Smooth muscle cell of the brain vasculature (primary cell): Measurements from ENCODE around the gene SLC24A3.
A peak's percentile ranks its signal among the peaks of the same experiment; 100 is the strongest.

Experiments
- DNase-seq: peaks from one replicate; pipeline ENCODE4 v3.0.0-alpha.2; 2012; ENCODE audit warnings: low read depth, low spot score

The SLC24A3 gene

DNA sequence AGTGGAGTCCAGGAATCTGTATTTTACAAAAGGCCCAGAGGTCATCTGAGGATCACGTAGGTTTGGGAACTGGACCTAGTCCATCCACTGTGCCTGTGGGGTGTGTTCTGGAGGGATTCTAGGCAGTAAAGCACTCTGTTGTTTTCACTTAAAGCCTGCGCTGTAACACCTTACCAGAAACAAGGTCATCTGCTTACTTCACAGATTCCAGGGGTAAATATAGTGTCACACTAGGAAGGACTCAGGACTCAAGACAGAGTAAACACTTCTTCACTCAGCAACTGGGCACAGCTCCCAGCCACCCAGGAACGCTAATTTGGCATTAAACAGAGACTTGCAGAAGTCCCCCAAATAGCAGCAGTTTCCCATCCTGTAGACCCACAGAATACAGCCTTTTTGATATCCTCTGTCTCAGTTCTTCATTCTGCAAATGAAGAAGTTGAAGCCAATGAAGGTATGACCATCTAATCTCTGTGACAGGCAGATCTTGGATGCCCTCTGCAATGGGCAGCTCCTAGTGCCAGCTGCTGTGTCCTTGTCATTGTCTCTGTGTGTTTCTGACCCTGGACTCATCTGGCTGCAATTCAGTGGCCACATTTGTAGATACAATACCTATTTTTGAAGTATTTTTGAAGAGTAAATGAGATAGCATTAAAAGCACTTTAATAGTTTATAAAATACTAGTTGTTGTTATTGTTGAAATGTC, 129.1 kb downstream of the SLC24A3 start:
- DNase-seq: no peak

DNA sequence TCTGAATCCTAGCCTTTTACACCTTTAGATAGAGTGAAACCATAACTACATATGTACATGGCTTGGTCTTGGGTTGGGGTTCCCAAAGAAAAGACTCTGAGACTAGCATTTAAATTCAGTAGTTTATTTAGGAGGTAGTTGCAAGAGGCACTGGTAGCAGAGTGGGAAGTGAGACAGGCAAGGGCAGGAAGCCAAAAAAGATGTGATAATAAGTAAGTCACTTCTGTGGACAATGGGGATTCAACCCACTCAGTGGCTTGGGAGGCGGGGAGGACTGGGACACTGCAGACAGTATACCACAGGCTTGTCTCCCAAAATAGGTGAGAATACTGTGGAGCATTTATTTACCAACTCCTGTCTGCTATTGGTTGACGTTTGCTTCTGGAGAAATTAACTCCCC, 131.9 kb downstream of the SLC24A3 start:
- DNase-seq: no peak

DNA sequence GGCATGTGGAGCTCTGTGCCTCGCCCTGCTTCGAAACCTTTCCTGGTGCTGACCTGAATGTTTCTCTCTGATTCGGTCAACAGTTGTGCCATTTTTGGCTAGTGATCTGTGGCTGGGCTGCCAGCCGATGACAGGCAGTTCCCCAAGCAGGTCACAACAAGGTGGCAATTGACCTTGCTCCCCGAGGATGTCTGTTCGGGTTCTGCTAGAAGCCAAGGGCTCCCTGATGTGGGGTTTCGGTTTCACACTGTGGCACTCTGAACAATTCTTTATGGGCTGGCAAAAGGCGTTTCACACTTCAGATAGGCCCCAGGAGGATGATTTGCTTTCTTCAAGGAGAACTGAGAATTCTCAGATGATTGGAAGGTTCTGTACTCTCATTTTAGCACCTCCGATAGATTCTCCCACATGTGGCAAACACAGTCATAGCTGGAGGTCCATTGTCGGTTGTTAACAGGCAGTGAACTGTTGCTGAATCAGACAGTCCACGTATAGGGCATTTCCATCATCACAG, 135.6 kb downstream of the SLC24A3 start:
- no peak for DNase-seq

DNA sequence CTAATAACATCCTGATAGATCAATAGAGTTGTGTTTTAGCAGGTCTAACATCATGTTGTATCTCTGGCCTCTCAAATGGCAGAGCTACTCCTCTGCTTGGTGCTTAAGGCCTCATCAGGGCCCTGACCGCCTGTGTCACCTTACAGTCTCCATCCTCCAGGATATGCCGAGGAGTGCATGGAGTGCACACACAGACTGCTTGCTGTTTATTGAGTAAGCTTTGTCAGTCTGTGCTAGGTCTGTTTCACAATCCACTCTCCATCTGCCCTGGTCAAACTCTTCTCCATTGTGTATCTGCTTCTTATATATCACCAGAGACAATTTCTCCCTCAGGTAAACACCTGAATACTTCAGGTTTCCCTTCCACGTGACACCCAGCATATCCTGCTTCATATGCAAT, 136.1 kb downstream of the SLC24A3 start:
- no peak for DNase-seq

DNA sequence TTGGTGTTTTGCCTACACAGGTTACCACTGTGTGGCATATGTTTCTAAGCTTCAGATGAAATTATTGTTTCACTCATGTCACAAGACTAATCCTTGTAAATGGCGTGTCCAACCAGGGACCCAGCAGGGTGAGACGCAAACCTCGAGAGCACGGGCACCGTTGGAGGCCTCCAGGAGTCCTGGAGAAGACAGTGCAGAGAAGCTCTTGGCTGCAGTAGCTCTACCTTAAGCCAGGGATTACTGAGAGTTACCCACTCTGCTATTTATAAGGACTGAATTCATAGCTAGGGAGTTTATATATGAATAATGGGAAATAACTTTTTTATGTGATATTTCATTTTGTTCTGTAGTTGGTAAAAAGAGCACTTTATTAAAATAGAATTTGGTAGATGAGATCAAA, 137.4 kb downstream of the SLC24A3 start:
- no peak for DNase-seq

DNA sequence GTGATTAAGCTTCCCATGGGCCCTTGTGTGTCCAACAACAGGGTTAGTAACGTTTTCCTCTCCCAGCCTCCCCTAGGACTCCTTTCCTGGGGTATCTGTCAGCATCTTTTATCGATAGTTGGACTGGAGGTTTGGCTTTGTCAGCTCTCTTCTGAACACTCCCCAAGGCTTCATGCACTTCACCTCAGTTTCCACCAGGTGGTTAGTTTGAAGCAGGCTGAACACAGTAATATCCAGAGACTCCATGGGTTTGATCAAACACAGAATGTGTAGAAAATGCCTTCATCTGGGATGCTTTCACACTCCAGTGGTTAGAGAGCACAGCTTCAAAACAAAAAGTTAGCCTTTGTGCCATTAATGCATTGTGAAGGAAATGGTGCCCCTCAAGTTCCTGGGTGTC, 139.1 kb downstream of the SLC24A3 start:
- no peak for DNase-seq

DNA sequence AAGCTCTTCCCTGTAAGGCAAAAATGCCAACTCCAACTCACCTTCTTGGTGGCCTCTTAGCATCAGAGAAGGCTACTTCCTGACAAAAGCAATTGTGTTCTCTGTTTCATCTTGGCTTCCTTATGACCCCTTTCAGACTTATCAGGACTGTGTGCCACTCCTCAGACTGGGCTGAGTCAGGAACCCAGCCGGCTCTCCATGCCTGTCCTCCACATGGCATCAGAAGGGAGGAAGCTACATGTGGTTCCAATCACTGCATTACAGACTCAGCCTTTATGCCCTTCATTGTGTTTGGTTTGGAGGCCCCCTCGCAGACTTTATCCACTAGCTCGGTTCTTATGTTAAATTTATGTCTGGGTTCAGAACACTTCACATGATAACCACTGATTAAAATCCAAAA, 142.5 kb downstream of the SLC24A3 start:
- no peak for DNase-seq

DNA sequence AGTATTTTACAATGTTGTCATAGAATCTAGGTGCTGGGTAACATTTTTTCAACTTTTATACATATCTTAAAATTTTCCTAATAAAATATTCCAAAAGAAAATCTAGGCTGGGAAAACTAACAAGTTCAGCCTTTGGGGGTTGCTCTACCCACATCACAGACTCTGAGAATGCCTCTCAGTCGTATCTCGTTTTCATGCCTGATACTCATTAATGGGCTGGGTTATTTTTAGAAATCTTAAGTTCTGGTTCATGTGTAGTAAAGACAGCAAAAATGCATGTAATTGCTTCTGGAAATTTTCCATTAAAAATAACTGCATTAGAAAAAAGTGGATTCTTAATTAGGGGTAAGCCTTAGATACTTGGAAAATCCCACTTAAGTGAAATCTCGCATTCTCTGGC, 149.3 kb downstream of the SLC24A3 start:
- DNase-seq: no peak

DNA sequence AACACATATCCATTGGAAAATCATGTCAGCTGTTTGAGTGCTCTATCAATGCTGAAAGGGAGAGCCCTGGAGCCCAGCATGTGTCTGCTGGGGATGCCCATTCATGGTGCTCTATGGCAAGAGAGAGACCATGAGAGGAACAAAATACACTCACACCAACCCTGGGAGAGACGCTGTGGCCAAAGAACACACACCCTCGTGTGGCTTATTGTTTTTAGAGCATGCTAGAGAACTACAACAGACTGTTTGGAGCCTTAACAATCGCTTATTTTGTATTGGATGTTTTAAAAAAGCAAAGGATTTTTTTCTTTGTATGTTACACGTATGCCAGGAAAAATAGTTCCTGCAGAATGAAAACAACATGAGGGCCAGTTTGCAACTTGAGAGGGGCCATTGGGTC, 151.0 kb downstream of the SLC24A3 start:
- DNase-seq: peak; percentile 12

DNA sequence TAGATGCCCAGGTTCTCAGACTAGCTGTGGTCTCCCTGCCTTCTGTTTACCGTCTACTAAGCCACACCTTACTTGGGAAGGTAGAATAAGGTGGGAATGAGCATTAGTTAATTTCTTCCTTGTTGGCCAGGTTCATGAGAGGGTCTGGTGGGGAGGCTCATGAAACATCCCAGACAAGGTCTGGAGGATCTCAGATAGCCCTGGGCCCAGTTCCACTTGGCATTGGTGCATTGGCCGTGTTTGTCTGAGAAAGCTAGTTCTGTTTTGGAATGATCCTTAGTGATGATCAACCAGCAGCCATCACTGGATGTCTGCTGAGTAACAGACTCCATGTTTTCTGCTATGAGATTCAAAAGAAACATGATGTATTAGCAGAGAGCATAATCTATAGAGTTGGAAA, 155.1 kb downstream of the SLC24A3 start:
- DNase-seq: no peak

DNA sequence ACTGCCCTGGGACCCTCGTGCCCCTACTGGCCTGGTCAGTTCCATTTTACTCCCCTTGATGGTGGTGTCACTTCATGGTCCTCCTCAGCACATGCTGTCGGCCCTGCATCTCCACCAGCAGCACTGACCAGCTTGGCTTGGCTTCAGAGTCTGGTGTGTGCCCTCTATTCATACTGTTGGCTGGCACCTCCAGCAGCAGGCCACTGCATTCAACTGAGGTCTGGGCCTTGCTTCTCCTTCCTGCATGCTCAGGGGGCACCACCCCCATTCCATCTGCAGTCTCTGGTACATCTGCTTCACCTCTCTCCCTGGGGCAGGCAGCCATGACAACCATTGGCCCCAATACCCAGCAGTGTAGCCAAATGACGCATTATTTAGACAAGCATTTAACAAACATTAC, 155.9 kb downstream of the SLC24A3 start:
- DNase-seq: no peak

DNA sequence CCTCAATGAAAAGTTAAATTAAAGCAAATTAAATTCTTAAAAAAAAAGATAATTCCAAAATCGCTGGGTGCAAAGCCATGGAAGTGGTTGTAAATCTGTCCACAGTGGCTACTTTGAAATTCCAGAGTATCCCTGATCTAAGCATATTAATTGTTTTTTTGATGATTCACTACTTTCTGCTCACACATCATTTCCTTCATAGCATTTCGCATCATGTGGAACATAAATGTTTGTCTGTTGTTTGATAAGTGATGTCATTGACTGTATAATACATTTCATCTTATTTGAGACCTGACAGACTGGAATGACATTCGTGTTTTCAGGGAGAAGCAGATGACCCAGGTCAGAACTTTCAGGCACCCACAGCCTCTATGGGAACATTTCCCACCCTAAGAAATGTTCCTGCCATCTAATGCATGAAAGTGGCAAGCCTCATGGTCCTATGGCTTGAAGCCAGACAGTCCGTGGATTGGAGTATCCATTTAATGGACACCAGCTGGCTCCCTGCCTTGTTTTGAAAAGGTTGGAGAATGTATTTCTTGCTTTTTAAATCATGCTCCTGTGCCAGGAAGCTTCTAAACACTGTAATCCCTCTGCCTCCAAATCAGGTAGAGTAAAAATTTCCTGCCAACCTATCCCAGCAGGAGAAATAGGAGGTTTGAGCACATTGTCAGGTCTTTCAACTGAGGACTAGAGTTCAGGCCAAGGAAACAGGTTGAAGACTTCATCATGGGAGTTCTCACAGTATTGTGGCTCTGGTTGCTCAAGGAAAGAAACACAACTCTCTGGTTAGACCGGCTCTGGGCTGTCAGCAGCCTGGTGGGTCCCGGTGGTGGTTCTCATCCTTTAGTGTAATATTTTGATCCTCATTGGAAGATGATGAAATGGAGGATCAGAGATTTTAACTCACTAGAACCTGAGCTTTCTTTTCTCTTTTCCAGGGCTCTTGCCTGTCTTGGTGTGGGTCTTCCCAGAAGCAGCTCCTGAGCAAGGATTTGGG, 157.9 kb downstream of the SLC24A3 start:
- no peak for DNase-seq

DNA sequence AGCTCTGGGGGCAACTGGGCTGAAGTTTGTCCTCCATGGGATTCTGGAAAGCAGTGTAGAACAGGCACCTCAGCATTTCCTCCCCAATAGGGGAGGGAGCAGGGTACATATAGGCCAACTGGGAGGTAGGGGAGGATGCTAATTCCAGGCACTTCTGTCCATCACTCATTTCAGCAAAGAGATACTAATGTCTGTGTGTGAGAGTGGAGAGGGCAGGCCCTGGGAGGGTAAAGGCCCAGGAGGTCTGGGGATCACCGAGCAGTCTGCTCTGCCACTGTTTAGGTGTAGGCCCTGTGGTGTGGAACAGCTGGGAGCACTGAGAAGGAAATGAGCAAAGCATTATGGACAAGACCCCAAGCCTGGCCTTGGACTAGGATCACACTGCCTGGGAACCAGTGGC, 158.7 kb downstream of the SLC24A3 start:
- no peak for DNase-seq

DNA sequence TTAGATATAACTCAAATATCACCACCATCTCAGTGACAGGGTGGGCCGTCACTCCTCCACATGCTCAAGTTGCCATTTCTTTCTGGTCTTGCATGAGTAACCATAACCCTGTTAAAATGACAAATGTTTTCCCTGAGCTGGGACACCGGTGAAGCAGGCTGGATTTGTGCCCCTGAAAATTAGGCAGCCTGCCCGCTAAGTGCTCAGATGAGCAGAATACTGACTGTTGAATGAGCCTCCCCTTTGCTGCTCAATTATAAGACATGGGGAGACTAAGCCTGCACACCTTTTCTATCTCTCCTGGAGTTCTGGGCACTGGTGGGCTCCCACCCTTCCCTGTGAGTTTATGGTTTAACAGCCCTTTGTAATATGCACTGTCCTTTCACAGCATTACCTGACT, 161.8 kb downstream of the SLC24A3 start:
- DNase-seq: no peak

DNA sequence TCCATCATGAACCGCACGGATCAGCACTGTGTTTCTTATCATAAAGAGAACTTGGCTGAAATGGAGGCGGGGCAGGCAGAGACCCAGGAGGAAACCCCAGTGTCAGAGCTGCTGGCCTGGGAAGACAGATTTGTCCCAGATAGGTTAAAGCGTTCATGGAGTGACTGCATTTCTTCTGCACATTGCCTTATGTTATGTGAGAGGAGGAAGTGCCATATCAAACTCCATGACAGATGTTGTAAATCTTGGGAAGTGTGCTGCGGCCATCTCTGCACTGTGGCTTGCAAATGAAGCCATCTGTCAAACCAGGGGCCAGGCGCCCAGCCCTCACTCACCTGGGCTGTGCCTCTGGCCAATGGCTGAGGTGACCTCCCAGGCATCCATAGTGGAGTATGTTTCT, 163.0 kb downstream of the SLC24A3 start:
- no peak for DNase-seq

DNA sequence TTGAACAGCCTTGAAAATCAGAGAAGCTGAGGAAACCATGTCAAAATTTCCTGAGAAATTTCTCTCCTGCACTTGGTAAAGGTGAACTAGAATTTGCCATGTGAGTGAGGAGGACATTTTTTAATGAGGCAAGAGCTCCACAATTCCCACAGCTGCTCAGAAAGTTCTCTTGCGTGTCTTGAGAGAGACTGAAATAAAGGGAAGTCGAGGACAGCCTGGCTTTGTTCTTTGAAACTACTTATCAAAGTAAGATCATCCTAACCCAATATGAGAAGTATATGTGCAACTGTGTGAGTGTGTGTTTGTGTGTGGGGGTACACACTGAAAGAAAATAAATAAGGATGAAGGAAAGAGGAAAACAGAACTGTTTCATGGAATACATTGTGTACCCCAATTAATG, 163.4 kb downstream of the SLC24A3 start:
- no peak for DNase-seq

DNA sequence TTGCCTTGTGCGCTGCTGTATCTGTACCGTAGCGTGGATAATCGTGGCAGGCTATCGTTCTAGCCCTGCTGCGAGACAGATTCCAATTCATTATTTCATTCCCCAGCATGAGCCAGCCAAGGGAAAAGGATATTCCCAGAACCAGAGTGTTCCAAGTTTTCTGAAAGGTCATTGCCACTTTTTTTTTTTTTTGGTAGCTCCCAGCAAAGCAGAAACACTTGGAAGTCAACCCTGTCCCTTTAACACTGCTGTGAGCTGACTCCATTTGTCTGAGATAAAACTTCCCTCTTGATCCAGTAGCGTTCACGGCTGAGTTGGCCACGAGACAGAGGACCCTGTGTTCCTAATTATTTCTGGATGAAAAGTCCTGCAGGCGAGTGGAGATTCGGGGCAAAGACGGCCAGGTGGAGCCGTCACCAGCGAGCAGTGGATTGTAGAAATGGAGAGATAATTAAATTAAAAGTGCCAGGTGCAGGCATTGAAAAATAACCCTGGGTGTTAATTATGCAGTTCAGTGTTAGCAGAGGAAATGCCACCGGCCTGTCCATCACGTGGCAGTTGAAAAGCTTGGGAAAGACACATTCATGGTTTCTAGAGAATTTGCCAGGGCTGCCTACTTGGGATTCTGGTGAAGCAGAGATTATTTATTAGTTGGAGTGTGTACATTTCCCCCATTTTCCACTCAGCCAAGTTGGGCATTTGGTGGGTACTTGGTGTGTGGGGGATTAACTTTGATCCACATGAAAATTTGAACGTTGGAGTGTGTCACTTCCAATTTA, 164.2 kb downstream of the SLC24A3 start:
- no peak for DNase-seq

DNA sequence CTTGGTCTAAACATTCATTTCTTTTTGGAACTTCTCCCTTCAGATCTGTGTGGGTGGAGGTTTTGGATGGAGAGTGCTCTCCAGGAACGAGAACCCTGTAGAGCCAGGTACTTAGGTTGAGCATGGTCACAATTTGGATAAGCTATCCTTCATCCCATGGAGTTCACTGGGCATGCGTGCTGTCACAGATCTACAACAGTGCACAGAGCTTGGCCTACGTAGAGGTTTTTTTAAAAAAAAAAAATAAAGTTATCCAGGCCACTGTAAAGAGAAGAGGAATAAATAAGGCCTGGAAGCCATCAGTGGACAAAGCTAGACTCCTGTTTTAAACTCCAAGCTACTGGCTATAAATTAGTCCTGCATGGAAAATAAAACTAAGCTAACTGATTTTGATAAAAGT, 165.6 kb downstream of the SLC24A3 start:
- no peak for DNase-seq

DNA sequence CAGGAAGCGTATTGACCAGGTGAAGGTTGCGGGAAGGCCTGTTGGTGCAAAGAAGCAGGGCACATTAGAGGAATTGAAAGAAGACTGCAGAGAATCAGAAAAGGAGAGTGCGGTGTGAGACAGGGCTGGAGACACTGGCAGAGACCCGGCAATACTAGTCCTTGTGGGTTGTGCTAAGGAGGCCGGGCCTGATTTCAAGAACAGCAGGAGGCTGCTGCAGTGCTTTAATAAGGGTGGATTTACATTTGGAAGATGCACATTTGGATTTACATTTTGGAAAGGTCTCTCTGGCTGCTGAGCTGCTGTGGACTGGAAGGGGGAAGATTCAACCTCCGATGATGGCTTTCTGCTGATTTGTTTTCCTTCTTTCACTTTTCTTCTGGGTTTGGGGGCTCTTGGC, 167.8 kb downstream of the SLC24A3 start:
- DNase-seq: no peak

DNA sequence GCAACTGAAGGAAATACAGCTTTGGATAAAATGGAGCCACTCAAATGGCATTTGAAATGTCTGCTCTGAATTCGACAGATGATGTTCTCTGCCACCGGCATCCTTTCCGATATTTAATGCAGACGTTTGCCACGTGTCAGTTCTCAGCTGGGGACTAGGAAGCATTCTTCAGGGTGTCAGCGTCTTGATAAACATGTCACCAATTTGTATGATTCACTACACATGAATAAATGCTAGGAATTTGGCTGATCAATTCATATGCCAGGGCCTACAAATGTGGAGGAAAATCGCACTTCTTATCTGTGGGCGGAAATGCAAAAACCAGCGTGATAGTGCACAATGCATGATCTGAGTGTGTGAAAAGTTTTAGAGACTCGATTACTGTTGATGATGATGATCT, 169.5 kb downstream of the SLC24A3 start:
- DNase-seq: no peak

DNA sequence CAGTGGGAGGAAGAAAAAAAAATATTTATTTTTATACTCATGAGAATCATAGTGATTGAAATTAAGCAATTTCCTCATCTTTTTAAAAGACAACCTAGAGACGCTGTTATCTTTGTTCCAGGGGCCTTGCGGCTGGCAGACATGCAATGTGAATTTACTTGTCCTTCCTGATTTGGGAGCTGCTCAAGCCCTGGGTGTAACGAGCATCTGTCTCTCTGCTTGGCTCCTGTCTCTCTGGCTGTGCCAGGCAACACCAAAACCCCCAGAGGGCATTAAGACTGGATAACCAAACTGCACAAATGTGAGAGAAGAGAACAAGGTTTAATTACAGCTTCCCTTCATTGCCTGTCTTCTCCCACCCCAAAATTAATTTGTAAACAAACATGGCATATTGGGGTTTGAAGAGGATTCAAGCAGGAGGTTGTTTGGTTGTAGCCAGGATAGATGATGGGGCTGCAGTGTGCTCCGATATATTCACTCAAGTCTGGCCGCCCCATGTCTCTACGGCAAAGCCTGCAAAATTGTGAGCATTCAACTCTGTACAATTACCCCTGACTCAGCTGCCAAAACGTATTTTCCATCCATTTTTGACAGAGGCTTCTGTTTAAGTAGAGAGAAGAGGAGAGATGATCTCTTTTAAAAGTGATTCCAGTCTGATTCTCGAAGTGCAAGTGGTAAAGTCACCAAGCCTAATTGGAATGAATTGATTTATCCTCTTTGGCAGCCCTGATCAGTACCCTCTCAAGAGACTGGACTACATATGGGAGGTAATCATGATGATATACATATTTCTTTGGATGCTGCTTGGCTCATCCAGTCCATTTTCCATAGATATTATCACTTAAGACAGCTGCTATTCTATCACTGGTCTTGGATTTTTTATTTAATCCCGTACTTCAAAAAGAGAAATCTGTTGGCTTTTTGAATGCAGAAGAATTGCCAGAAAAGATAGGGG, 170.2 kb downstream of the SLC24A3 start:
- DNase-seq: no peak
